Panc1 (cell line): ENCODE data around the gene ARHGEF2. TPM values are rescaled to one million over a fixed set of nuclear protein-coding genes. Genes with fewer than 3 reads are reported as not detected.

Experiments used
- ATAC-seq: fragments of 200-7000 bp; cut with Tn5 transposase; 2 replicates; pipeline ENCODE4 v1.9.1; 2020; ENCODE audit warnings: mild to moderate bottlenecking, moderate library complexity
- BruUV-seq: library from RNA; stranded (reverse); fragments of 400-500 nt; replicated peaks from 2 replicates; lab custom pipeline; 2021; lab: Mats Ljungman, UMichigan
- CTCF ChIA-PET: fragments of 300-600 bp; sonication (Branson Sonifier 250); formaldehyde crosslinking; loops from one replicate; lab custom pipeline; 2022; ENCODE audit warnings: antibody characterized with exemption; lab: Charles Lee
- POLR2A ChIA-PET: fragments of 300-600 bp; sonication (Branson Sonifier 250); formaldehyde crosslinking; loops from one replicate; lab custom pipeline; 2022; ENCODE audit warnings: antibody characterized with exemption; lab: Charles Lee
- DNase-seq: peaks from one replicate; pipeline ENCODE4 v3.0.0-alpha.2; 2010; ENCODE audit warnings: low read depth, low spot score
- H3K27ac ChIP-seq: 2 replicates; pipeline ENCODE4 v1.5.1; 2011; ENCODE audit warnings: mild to moderate bottlenecking, low read length, inconsistent platforms
- H3K27me3 ChIP-seq: fragments of 200-500 bp; sonication (Bioruptor generic); 2 replicates; pipeline ENCODE4 v1.6.0; 2014; ENCODE audit warnings: low read length, inconsistent platforms; ENCODE audit not compliant: control insufficient read depth, insufficient read depth
- H3K36me3 ChIP-seq: fragments of 200-500 bp; sonication (Bioruptor generic); 2 replicates; pipeline ENCODE4 v1.5.1; 2014; ENCODE audit warnings: inconsistent platforms, mild to moderate bottlenecking, low read length, moderate library complexity; ENCODE audit not compliant: control insufficient read depth, insufficient read depth
- H3K4me1 ChIP-seq: 2 replicates; pipeline ENCODE4 v1.5.1; 2011; ENCODE audit warnings: inconsistent platforms, mild to moderate bottlenecking, low read length, moderate library complexity; ENCODE audit not compliant: control insufficient read depth, insufficient read depth
- H3K4me3 ChIP-seq, 2 experiments: 2 replicates each; pipeline ENCODE4 v1.5.1; 2011 to 2012; ENCODE audit warnings: low read depth in 2 of 2, low read length in 2 of 2, mild to moderate bottlenecking in 2 of 2, inconsistent platforms in 1 of 2, moderate library complexity in 1 of 2
- H3K9me3 ChIP-seq: fragments of 200-500 bp; sonication (Bioruptor generic); 2 replicates; pipeline ENCODE4 v1.5.1; 2014; ENCODE audit warnings: low read depth, mild to moderate bottlenecking, inconsistent platforms, low read length, moderate library complexity; ENCODE audit not compliant: control insufficient read depth, insufficient read depth
- POLR2AphosphoS5 ChIP-seq: IDR thresholded peaks from 2 replicates; pipeline ENCODE4 v1.6.1; 2012; ENCODE audit warnings: mild to moderate bottlenecking, low read depth, low read length, moderate library complexity
- SIN3A ChIP-seq: IDR thresholded peaks from 2 replicates; pipeline ENCODE4 v1.6.1; 2012; ENCODE audit warnings: low read depth, mild to moderate bottlenecking, low read length, moderate library complexity, borderline replicate concordance; ENCODE audit not compliant: insufficient read depth
- TCF7L2 ChIP-seq: IDR thresholded peaks from 2 replicates; pipeline ENCODE4 v1.6.1; 2011; ENCODE audit warnings: mild to moderate bottlenecking, low read depth, low read length, inconsistent platforms
- in situ Hi-C: cut with HindIII; loops from 2 replicates; pipeline ENCODE4 v1.10.0; 2016; ENCODE audit warnings: low sequenced_read_pairs, low pct_unique_long_range_greater_than_20kb
- intact Hi-C: fragments of 100-400 bp; cut with micrococcal nuclease; formaldehyde crosslinking; loops from one replicate; pipeline ENCODE4 v1.10.0; 2022; ENCODE audit not compliant: unreplicated experiment
- total RNA-seq: library from RNA; stranded (reverse); gene quantifications from one replicate; pipeline ENCODE4 v1.2.1, GENCODE V29; 2021; ENCODE audit not compliant: unreplicated experiment
- TF ChIP-seq, protein P1 (sequence below): fragments of 450-650 bp; IDR thresholded peaks from 2 replicates; pipeline ENCODE4 v1.5.1; 2017; ENCODE audit warnings: mild to moderate bottlenecking
- TF ChIP-seq, protein P2 (sequence below), 2 experiments: IDR thresholded peaks; 2 replicates each; pipeline ENCODE4 v1.6.1; 2011 to 2012; ENCODE audit warnings: low read depth in 2 of 2, control low read depth in 1 of 2, low read length in 1 of 2, mild to moderate bottlenecking in 1 of 2, moderate library complexity in 1 of 2; ENCODE audit not compliant: insufficient read depth in 1 of 2

Gene ARHGEF2
- total RNA-seq, 1 experiment from 2014 or later: 87.0 TPM

DNA sequence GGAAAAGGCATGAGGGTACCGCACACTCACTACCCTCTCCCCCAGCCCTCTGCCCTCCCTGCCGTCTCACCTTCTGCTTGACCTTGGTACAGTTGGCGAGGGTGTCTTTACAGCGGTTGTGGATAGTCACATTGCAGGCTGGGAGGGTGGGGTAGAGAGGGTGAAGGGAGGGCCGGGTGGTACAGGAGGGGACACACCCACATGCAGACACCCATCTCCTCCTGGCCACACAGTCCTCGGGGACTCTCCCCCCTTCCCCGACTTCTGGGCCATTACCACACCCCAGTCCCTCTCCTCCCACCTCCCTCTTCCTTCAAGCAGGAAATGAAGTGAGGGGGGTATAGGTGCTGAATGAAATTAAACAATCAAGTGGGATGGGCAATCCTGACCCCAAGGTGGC lies 11.6 kb downstream of the ARHGEF2 start:
- ATAC-seq (no peak), DNase-seq (no peak)
- H3K9me3 ChIP-seq: no peaks in the 10 kb centered on the region
- peaks cover 5% of the 10 kb centered on the region for H3K36me3 ChIP-seq
- ChIA-PET CTCF (interaction anchor here (0.8 to 1.6 kb wide), 4 partner anchors 11 to 97 kb away, joined by 3 to 4 read pairs (median 3); no protein-coding TSS in a partner anchor), POLR2A (no interaction called here)
- peaks cover 55% of the 10 kb centered on the region for H3K4me1 ChIP-seq
- TF ChIP-seq POLR2AphosphoS5 (no peak), TCF7L2 (no peak)
- TF ChIP-seq, protein P1, sequence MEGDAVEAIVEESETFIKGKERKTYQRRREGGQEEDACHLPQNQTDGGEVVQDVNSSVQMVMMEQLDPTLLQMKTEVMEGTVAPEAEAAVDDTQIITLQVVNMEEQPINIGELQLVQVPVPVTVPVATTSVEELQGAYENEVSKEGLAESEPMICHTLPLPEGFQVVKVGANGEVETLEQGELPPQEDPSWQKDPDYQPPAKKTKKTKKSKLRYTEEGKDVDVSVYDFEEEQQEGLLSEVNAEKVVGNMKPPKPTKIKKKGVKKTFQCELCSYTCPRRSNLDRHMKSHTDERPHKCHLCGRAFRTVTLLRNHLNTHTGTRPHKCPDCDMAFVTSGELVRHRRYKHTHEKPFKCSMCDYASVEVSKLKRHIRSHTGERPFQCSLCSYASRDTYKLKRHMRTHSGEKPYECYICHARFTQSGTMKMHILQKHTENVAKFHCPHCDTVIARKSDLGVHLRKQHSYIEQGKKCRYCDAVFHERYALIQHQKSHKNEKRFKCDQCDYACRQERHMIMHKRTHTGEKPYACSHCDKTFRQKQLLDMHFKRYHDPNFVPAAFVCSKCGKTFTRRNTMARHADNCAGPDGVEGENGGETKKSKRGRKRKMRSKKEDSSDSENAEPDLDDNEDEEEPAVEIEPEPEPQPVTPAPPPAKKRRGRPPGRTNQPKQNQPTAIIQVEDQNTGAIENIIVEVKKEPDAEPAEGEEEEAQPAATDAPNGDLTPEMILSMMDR: no peak
- no peak overlapping the region for H3K4me3 ChIP-seq
- in situ Hi-C loops: no loop called here
- intact Hi-C loops: no loop called here
- H3K27ac ChIP-seq: no peak overlapping the region
- H3K27me3 ChIP-seq: no peaks in the 10 kb centered on the region
- no TSS peak for BruUV-seq

DNA sequence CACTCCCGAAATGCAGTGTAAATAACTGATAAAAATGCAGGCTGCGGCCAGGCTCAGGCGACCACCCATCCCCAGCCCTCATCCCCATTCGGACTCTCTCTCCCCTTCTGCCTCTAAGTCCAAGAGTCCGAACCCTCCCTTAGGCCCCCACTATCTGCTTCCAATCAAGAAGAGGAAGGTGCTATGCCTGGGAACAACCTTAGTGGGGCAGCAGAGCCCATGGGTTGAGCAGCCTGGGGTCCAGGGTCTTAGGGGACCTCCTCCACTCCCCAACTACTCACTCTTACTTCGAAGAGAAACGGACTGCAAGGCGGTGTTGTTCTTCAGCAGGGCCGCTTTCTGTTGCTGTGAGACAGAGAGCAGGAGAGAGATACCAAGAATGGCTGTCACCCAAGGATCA lies 12.2 kb downstream of the ARHGEF2 start:
- Histone ChIP-seq H3K4me1 (peaks cover 54% of the 10 kb centered on the region), H3K4me3 (no peak overlapping the region), H3K27me3 (no peaks in the 10 kb centered on the region), H3K9me3 (no peaks in the 10 kb centered on the region), H3K36me3 (peaks cover 9% of the 10 kb centered on the region), H3K27ac (no peak overlapping the region)
- CTCF ChIA-PET: interaction anchor here (0.8 to 1.3 kb wide), 3 partner anchors 12 to 97 kb away, joined by 3 to 4 read pairs (median 3); no protein-coding TSS in a partner anchor
- DNase-seq (no peak), ATAC-seq (no peak)
- TF ChIP-seq SIN3A (no peak), TCF7L2 (no peak), POLR2AphosphoS5 (no peak)
- TF ChIP-seq, protein P2, sequence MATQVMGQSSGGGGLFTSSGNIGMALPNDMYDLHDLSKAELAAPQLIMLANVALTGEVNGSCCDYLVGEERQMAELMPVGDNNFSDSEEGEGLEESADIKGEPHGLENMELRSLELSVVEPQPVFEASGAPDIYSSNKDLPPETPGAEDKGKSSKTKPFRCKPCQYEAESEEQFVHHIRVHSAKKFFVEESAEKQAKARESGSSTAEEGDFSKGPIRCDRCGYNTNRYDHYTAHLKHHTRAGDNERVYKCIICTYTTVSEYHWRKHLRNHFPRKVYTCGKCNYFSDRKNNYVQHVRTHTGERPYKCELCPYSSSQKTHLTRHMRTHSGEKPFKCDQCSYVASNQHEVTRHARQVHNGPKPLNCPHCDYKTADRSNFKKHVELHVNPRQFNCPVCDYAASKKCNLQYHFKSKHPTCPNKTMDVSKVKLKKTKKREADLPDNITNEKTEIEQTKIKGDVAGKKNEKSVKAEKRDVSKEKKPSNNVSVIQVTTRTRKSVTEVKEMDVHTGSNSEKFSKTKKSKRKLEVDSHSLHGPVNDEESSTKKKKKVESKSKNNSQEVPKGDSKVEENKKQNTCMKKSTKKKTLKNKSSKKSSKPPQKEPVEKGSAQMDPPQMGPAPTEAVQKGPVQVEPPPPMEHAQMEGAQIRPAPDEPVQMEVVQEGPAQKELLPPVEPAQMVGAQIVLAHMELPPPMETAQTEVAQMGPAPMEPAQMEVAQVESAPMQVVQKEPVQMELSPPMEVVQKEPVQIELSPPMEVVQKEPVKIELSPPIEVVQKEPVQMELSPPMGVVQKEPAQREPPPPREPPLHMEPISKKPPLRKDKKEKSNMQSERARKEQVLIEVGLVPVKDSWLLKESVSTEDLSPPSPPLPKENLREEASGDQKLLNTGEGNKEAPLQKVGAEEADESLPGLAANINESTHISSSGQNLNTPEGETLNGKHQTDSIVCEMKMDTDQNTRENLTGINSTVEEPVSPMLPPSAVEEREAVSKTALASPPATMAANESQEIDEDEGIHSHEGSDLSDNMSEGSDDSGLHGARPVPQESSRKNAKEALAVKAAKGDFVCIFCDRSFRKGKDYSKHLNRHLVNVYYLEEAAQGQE (IDR thresholded peaks at IDR 0.05; ENCODE audit: insufficient read depth in 1 of 2, low read depth in 2 of 2, low read length in 1 of 2): no peak
- TF ChIP-seq, protein P1: no peak
- intact Hi-C loops (no loop called here), in situ Hi-C loops (no loop called here)
- BruUV-seq: no TSS peak
- POLR2A ChIA-PET: no interaction called here
